DND-41 (cell line): Measurements from ENCODE around the gene SCTR.

Experiments
- ATAC-seq: fragments of 200-7000 bp; cut with Tn5 transposase; 3 replicates; pipeline ENCODE4 v1.9.1; 2021; ENCODE audit warnings: low read depth; ENCODE audit not compliant: insufficient read depth
- DNase-seq: peaks from one replicate; pipeline ENCODE4 v3.0.0-alpha.2; 2020
- H2AFZ ChIP-seq: 2 replicates; pipeline ENCODE4 v1.6.0; 2012; ENCODE audit warnings: low read depth, low read length
- H3K27ac ChIP-seq: 2 replicates; pipeline ENCODE4 v1.5.1; 2012; ENCODE audit warnings: low read length, inconsistent platforms
- H3K27me3 ChIP-seq: fragments of 200-600 bp; sonication (generic); 2 replicates; pipeline ENCODE4 v1.6.0; 2012; ENCODE audit warnings: low read length, mild to moderate bottlenecking, inconsistent platforms; ENCODE audit not compliant: insufficient read depth, poor library complexity
- H3K36me3 ChIP-seq: 2 replicates; pipeline ENCODE4 v1.5.1; 2012; ENCODE audit warnings: low read length, inconsistent platforms; ENCODE audit not compliant: insufficient read depth
- H3K4me1 ChIP-seq: 2 replicates; pipeline ENCODE4 v1.5.1; 2012; ENCODE audit warnings: mild to moderate bottlenecking, low read length; ENCODE audit not compliant: insufficient read depth
- H3K4me2 ChIP-seq: 2 replicates; pipeline ENCODE4 v1.6.0; 2012; ENCODE audit warnings: mild to moderate bottlenecking, moderate library complexity, low read length, inconsistent platforms; ENCODE audit not compliant: insufficient read depth
- H3K4me3 ChIP-seq, 2 experiments: fragments of 200-600 bp in 1 of 2; shearing (Covaris generic) in 1 of 2; 2 replicates each; pipeline ENCODE4 v1.5.1; 2012 to 2016; ENCODE audit warnings: inconsistent platforms in 2 of 2, low read length in 2 of 2, mild to moderate bottlenecking in 2 of 2, low read depth in 1 of 2, moderate library complexity in 1 of 2
- H3K79me2 ChIP-seq: 2 replicates; pipeline ENCODE4 v1.6.0; 2012; ENCODE audit warnings: low read length, inconsistent platforms; ENCODE audit not compliant: insufficient read depth
- H3K9ac ChIP-seq: 2 replicates; pipeline ENCODE4 v1.6.0; 2012; ENCODE audit warnings: low read depth, mild to moderate bottlenecking, inconsistent platforms, low read length, moderate library complexity
- H3K9me3 ChIP-seq: 2 replicates; pipeline ENCODE4 v1.5.1; 2012; ENCODE audit warnings: low read length, moderate library complexity, mild to moderate bottlenecking, inconsistent platforms; ENCODE audit not compliant: insufficient read depth, severe bottlenecking
- H4K20me1 ChIP-seq: 2 replicates; pipeline ENCODE4 v1.6.0; 2012; ENCODE audit warnings: low read length; ENCODE audit not compliant: insufficient read depth
- CTCF ChIP-seq: IDR thresholded peaks from 2 replicates; pipeline ENCODE4 v1.5.1; 2012; ENCODE audit warnings: borderline replicate concordance, low read length, moderate library complexity, mild to moderate bottlenecking; ENCODE audit not compliant: poor library complexity, severe bottlenecking; ENCODE audit errors: extremely low read depth
- EZH2 ChIP-seq: IDR thresholded peaks from 3 replicates; pipeline ENCODE4 v1.6.1; 2012; ENCODE audit warnings: borderline replicate concordance, low read depth, mild to moderate bottlenecking, moderate library complexity, low read length, inconsistent platforms; ENCODE audit not compliant: severe bottlenecking

The SCTR gene

GRCh38 chr2:119523383-119523951 is 816 bp downstream of the SCTR start:
- no peaks in the 10 kb centered on the region for H3K79me2 ChIP-seq
- no peaks in the 10 kb centered on the region for H3K36me3 ChIP-seq
- H3K4me3 ChIP-seq, result no peak overlapping the region
- ATAC-seq (no peak), DNase-seq (no peak)
- no peak overlapping the region for H3K9ac ChIP-seq
- H4K20me1 ChIP-seq, result no peaks in the 10 kb centered on the region
- no peak overlapping the region for H3K4me2 ChIP-seq
- TF ChIP-seq CTCF, result no peak
- TF ChIP-seq EZH2, result no peak
- peaks cover 11% of the 10 kb centered on the region for H3K27me3 ChIP-seq
- H2AFZ ChIP-seq, result no peak overlapping the region
- H3K27ac ChIP-seq, result no peak overlapping the region
- H3K9me3 ChIP-seq, result no peaks in the 10 kb centered on the region
- no peaks in the 10 kb centered on the region for H3K4me1 ChIP-seq

GRCh38 chr2:119522671-119523070 is 1.6 kb downstream of the SCTR start:
- H3K27me3 ChIP-seq, result peaks cover 11% of the 10 kb centered on the region

GRCh38 chr2:119521433-119522050 is 2.7 kb downstream of the SCTR start:
- no peak for DNase-seq
- TF ChIP-seq CTCF, result no peak
- TF ChIP-seq EZH2, result no peak
- H3K4me3 ChIP-seq, result no peak overlapping the region

More at GRCh38 chr2:119522671-119523070, 1.6 kb downstream of the SCTR start:
- Histone ChIP-seq H3K27ac (no peak overlapping the region), H4K20me1 (no peaks in the 10 kb centered on the region), H3K4me2 (no peak overlapping the region), H3K4me1 (no peaks in the 10 kb centered on the region), H3K9ac (no peak overlapping the region), H3K4me3 (no peak overlapping the region), H2AFZ (no peak overlapping the region), H3K36me3 (no peaks in the 10 kb centered on the region), H3K79me2 (no peaks in the 10 kb centered on the region), H3K9me3 (no peaks in the 10 kb centered on the region)
- no peak for TF ChIP-seq EZH2
- no peak for TF ChIP-seq CTCF
- DNase-seq, result no peak
- no peak for ATAC-seq

More at GRCh38 chr2:119521433-119522050, 2.7 kb downstream of the SCTR start:
- H3K27me3 ChIP-seq, result peaks cover 5% of the 10 kb centered on the region
- no peaks in the 10 kb centered on the region for H4K20me1 ChIP-seq
- no peaks in the 10 kb centered on the region for H3K79me2 ChIP-seq
- no peaks in the 10 kb centered on the region for H3K4me1 ChIP-seq
- no peak for ATAC-seq
- no peaks in the 10 kb centered on the region for H3K9me3 ChIP-seq
- H3K36me3 ChIP-seq, result no peaks in the 10 kb centered on the region
- H3K27ac ChIP-seq, result no peak overlapping the region
- no peak overlapping the region for H3K4me2 ChIP-seq
- H3K9ac ChIP-seq, result no peak overlapping the region
- no peak overlapping the region for H2AFZ ChIP-seq
